Right cardiac atrium (tissue), 5 donors: ENCODE measurements around the gene ZNF76. TPM values are rescaled to one million over a fixed set of nuclear protein-coding genes. Genes with fewer than 3 reads are reported as not detected.
"Not testable (repeated sequence)": the region's sequence is repeated elsewhere in the genome, so short reads cannot be mapped to it uniquely, and the experiment has no call there.

Experiments
- ATAC-seq, 2 donors: fragments of 200-7000 bp; cut with Tn5 transposase; one replicate each; pipeline versions ENCODE4 v1.8.0 to v1.9.1; 2020; ENCODE audit warnings: moderate library complexity in 2 of 2, mild to moderate bottlenecking in 1 of 2
- DNase-seq, 3 donors: peaks; one replicate each; pipeline ENCODE4 v3.0.0-alpha.2; 2020
- H3K27ac ChIP-seq: one replicate; pipeline ENCODE4 v1.5.1; 2013; ENCODE audit warnings: mild to moderate bottlenecking, low read length, control low read depth, moderate library complexity
- H3K27me3 ChIP-seq: one replicate; pipeline ENCODE4 v1.6.1; 2013; ENCODE audit not compliant: control insufficient read depth, insufficient read depth
- H3K4me1 ChIP-seq: one replicate; pipeline ENCODE4 v1.6.1; 2013; ENCODE audit warnings: low read length; ENCODE audit not compliant: control insufficient read depth, insufficient read depth
- H3K4me3 ChIP-seq: one replicate; pipeline ENCODE4 v1.5.1; 2013; ENCODE audit warnings: low read length, control low read depth
- H3K9me3 ChIP-seq: one replicate; pipeline ENCODE4 v1.6.1; 2013; ENCODE audit warnings: low read length; ENCODE audit not compliant: control insufficient read depth
- WGBS: extraction: QIAGEN DNeasy Blood & Tissue Kit; methylation state at CpG from one replicate; pipeline ENCODE4 v1.1.7; 2013; 5-methylcytosine and 5-hydroxymethylcytosine counted together
- intact Hi-C, 4 donors: fragments of 100-400 bp; cut with DNase I; formaldehyde crosslinking; loops; one replicate each; pipeline versions ENCODE4 v1.11.0 to v1.14.0; 2022 to 2023
- polyA plus RNA-seq: library from polyadenylated mRNA; stranded (reverse); fragments of 200-250 nt; gene quantifications from one replicate; pipeline ENCODE4 v1.2.3, GENCODE V29; 2013
- total RNA-seq, 4 donors: library from RNA; stranded (reverse); fragmentation: NEBNext Ultra II Directional; extraction: Animal tissue kit (Norgen Biotek cat#: 25700); gene quantifications; one replicate each; pipeline ENCODE4 v1.2.1, GENCODE V29; 2021
- donor health status: healthy with polysubstance abuse.
- donor health status: DM: no; HTN: yes; CAD: no.
- donor health status: DM: no; HTN: no; CAD: no.
- donor health status: DM: no; HTN: yes; CAD: no; lungs with severe emphysema.
- donor health status: DM: yes; HTN: yes; CAD: no.

ZNF76 gene
- total and polyA plus RNA-seq, 5 donors = 28.6 to 44.4 (median 35.8) TPM

DNA sequence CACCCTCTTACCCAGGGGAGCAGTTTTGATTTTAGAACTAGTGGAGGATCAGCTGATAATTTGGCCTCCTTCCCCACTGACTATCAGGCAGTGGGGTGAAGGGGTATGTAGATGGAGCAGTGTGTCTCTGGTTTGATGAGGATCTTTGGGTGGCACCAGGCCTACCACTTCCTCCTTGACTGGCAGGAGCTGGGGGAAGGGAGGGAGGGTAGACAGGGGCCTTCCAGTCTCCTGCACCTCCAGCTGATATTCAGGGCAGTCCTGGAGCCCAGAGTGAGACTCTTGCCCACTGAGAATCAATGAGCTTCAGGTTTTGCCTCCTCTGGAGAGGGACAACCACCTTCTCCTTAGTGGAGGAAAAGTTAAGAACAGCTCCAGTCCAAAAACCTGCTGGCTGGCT lies 41.3 kb downstream of the ZNF76 start:
- DNase-seq (no peak), ATAC-seq (no peak)
- Histone ChIP-seq H3K27ac (no peak overlapping the region), H3K4me1 (no peaks in the 10 kb centered on the region), H3K4me3 (no peak overlapping the region), H3K9me3 (no peaks in the 10 kb centered on the region), H3K27me3 (no peaks in the 10 kb centered on the region)
- intact Hi-C loops = no loop called here

DNA sequence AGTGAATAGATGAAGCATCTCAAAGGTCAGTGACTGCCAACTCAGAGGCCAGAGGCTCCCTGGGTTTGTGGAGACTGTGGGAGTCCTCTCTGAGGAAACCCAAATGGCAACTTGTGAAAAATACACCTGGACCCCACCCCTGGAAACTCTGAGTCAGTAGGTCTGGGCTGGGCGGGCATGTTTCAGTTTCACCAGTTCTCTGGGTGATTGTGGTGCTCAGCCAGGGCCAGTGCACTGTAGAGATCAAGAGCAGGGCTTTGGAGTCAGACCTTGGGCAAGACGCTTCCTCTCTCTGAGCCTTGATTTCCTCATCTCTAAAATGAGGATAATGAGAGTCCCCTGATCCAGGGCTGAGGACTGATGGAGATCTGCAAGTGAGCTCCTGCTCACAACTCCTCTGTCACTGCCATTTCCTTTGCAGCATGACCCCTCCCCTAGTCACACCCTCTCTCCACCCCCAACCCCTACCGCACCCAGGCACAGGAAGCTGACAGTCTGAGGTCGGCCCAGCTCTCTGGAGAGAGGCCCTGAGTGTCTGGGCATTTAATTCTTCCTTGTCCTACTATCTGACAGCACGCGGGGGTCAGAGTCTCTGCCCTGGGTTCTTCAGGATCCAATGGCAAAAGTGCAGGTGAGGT lies 43.2 kb downstream of the ZNF76 start:
- ATAC-seq (peak; percentile 58 to 86), DNase-seq (peak in 2 of 3 donors; percentile 73 to 77)
- intact Hi-C loops = no loop called here
- Histone ChIP-seq H3K4me3 (no peak overlapping the region), H3K4me1 (peaks cover 4% of the 10 kb centered on the region), H3K9me3 (no peaks in the 10 kb centered on the region), H3K27ac (peak overlapping the region; percentile 1), H3K27me3 (no peaks in the 10 kb centered on the region)
- WGBS = 39% methylated on average over 6 of the region's 6 CpGs

DNA sequence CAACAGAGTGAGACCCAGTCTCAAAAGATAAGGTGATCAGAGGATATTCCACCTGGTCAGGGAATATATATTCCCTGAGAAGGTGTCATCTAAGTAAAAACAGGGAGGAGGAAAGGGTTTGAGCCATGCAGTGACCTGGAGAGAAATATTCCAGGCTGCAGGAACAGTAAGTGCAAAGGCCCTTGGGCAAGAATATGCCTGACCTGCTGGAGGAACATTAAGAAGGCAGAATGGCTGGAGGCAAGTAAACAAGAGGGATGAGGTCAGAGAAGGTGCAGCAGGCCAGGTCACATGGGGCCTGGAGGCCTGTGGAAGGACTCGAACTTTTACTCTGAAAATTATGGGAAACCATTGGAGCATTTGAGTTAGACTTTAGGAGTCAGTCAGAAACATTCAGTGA lies 44.8 kb downstream of the ZNF76 start:
- intact Hi-C loops = no loop called here
- Histone ChIP-seq H3K4me1 (peaks cover 4% of the 10 kb centered on the region), H3K27ac (no peak overlapping the region), H3K27me3 (no peaks in the 10 kb centered on the region), H3K9me3 (no peaks in the 10 kb centered on the region), H3K4me3 (no peak overlapping the region)
- WGBS = 81% methylated on average over 1 of the region's 1 CpG
- ATAC-seq = no peak
- DNase-seq = no peak

DNA sequence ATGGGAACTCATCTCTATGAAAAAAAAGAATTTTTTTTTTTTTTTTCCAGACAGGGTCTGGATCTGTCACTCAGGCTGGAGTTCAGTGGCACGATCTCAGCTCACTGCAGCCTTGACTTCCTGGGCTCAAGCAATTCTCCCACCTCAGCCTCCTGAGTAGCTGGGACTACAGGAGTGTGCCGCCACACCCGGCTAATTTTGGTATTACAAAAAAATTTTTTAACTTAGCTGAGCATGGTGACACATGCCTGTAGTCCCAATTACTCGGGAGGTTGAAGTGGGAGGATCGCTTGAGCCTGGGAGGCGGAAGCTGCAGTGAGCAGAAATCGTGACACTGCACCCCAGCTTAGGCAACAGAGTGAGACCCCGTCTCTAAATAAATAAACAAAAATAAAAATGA lies 45.6 kb downstream of the ZNF76 start:
- H3K4me1 ChIP-seq = peaks cover 4% of the 10 kb centered on the region

DNA sequence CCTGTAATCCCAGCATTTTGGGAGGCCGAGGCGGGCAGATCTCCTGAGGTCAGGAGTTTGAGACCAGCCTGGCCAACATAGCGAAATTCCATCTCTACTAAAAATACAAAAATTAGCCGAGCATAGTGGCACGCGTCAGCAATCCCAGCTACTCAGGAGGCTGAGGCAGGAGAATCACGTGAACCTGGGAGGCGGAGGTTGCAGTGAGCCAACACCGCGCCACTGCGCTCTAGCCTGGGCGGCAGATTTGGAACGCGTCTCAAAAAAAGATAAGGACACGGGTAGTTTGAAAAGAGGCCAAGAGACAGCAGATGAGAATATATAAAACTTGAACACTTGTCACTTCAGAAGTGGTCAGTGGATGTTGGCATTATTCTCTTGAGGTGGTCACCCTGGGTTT lies 47.6 kb downstream of the ZNF76 start:
- whole genome bisulfite sequencing = 49% methylated on average over 15 of the region's 15 CpGs
- ATAC-seq = peak; percentile 47 to 54
- peak in 2 of 3 donors; percentile 69 to 73 for DNase-seq
- H3K27ac ChIP-seq, H3K4me1 ChIP-seq, intact Hi-C loops, H3K9me3 ChIP-seq, H3K4me3 ChIP-seq, H3K27me3 ChIP-seq: not testable (repeated sequence)

More for the DNA sequence above, 45.6 kb downstream of the ZNF76 start:
- intact Hi-C loops = no loop called here
- no peak overlapping the region for H3K4me3 ChIP-seq
- no peaks in the 10 kb centered on the region for H3K9me3 ChIP-seq
- H3K27me3 ChIP-seq = no peaks in the 10 kb centered on the region
- no peak overlapping the region for H3K27ac ChIP-seq
- no peak for ATAC-seq
- no peak for DNase-seq
- WGBS = 91% methylated on average over 8 of the region's 8 CpGs

DNA sequence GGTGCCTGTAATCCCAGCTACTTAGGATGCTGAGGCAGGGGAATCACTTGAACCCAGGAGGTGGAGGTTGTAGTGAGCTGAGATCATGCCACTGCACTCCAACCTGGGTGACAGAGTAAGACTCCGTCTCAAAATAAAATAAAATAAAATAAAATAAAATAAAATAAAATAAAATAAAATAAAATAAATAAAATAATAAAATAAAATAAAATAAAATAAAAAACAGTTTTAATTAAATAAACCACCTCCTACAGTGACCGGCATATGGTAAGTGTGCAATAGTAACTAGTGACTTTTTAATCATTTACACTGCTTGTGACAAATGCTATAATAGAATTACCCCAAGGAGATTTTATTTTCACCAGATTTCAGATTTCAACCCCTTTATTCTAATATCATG lies 49.0 kb downstream of the ZNF76 start:
- H3K9me3 ChIP-seq, intact Hi-C loops, H3K27ac ChIP-seq, H3K4me3 ChIP-seq, H3K4me1 ChIP-seq, DNase-seq, ATAC-seq, H3K27me3 ChIP-seq: not testable (repeated sequence)
- WGBS = 96% methylated on average over 2 of the region's 2 CpGs

DNA sequence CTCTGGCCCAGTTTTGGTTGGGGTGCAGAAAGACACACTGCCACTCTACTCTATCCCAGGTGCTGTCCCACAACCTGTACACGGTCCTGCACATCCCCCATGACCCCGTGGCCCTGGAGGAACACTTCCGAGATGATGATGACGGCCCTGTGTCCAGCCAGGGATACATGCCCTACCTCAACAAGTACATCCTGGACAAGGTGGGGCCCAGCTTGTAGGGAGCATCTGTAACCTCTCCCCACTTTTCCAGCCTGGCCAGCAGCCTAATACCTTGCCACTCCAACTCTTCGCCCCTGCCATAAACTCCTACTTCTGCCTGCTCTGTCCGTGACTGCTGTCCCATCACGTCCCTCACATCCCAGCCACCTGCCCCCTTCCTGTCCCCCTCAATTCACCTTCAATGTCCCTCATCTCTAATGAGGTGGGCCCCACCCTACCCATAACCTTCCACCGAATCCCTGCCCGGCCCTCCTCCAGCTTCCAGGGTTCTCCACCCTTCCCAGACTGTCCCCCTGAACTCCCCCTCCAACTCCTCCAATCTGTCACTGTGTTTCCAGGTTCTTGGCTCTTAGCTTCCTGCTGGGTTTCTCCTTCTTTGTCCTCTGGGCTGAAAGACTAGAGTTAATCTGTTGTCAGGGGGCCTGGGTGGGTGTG lies 50.2 kb downstream of the ZNF76 start:
- Histone ChIP-seq H3K27ac (no peak overlapping the region), H3K4me3 (no peak overlapping the region), H3K9me3 (no peaks in the 10 kb centered on the region), H3K27me3 (no peaks in the 10 kb centered on the region), H3K4me1 (peaks cover 6% of the 10 kb centered on the region)
- ATAC-seq (no peak), DNase-seq (no peak)
- WGBS = 93% methylated on average over 9 of the region's 9 CpGs
- intact Hi-C loops = no loop called here

DNA sequence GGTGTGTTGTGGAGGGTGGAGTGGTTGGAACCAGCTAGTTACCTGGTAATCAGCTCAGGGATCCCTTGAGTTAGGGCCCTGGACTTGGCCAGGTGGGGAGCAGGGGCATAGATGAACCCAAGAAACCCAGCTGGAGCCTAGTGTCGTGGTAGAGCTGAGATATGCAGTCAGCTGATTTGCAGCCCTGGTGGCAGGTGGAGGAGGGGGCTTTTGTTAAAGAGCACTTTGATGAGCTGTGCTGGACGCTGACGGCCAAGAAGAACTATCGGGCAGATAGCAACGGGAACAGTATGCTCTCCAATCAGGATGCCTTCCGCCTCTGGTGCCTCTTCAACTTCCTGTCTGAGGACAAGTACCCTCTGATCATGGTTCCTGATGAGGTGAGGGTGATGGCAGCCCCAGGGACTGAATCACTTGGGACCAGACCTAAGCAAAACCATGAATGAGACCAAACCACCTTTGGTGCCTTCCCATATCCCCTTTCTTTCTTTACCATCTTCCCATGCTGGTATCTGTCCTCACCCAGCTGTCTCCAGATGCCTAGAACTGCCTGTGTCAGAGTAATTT lies 50.8 kb downstream of the ZNF76 start:
- H3K4me1 ChIP-seq = peaks cover 6% of the 10 kb centered on the region
- no peak for DNase-seq

DNA sequence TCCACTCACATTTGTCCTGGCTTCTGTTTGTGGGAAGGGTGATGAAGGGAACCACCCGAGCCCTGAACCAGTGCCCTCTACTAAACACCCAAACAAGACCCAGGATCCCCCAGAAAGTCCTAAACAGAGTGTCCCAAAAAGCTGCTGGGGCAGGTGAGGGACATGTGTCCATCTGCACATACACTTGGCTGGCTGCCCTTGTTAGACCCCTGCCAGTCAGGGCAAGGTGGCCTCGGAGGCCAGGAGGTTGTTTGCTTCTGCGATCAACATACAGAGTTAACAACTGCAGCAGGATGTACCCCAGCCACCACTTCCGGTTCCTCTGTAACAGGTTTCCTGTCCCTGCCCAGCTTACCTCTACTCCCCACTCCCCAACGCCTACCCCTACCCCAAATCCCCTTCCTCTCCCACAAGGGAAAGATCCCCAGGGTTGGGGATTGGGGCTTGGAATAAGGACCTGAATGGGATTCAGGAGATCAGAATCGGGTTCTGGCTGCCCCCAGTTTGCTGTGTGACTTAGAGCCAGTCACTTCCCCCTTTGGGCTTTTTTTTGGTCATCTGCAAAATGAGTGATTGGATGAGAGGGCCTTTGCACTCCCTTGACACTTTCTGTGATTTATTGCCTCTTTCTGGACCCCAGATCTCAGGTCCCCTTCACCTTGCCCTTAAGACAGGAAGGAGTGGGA lies 52.0 kb downstream of the ZNF76 start:
- Histone ChIP-seq H3K27me3 (no peaks in the 10 kb centered on the region), H3K4me1 (peaks cover 6% of the 10 kb centered on the region), H3K27ac (no peak overlapping the region), H3K4me3 (no peak overlapping the region), H3K9me3 (no peaks in the 10 kb centered on the region)
- intact Hi-C loops = no loop called here
- DNase-seq = no peak
- no peak for ATAC-seq
- WGBS = 63% methylated on average over 6 of the region's 6 CpGs

More for the DNA sequence above, 50.8 kb downstream of the ZNF76 start:
- no peak overlapping the region for H3K4me3 ChIP-seq
- H3K27me3 ChIP-seq = no peaks in the 10 kb centered on the region
- 49% methylated on average over 6 of the region's 6 CpGs for WGBS
- ATAC-seq = peak; percentile 30 to 45
- H3K27ac ChIP-seq = no peak overlapping the region
- intact Hi-C loops = no loop called here
- no peaks in the 10 kb centered on the region for H3K9me3 ChIP-seq

DNA sequence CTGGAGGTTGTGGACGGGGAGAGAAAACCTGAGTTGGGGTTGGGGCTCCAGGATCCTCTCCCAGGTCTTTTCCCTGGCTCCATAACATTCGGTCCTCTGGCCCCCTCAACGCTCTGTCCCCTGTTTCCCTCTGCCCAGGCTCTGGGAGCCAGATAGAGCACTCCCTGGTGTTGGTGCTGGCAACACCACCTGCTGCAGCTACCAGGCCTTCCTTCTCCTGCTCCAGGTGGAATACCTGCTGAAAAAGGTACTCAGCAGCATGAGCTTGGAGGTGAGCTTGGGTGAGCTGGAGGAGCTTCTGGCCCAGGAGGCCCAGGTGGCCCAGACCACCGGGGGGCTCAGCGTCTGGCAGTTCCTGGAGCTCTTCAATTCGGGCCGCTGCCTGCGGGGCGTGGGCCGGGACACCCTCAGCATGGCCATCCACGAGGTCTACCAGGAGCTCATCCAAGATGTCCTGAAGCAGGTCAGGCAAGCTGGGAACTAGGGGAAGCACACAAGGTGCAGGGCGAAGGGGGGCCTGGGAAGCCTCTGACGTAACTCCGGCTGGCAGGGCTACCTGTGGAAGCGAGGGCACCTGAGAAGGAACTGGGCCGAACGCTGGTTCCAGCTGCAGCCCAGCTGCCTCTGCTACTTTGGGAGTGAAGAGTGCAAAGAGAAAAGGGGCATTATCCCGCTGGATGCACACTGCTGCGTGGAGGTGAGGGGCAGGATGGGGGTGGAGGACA lies 52.7 kb downstream of the ZNF76 start:
- Histone ChIP-seq H3K4me3 (no peak overlapping the region), H3K27ac (no peak overlapping the region), H3K27me3 (no peaks in the 10 kb centered on the region), H3K9me3 (no peaks in the 10 kb centered on the region), H3K4me1 (peaks cover 6% of the 10 kb centered on the region)
- no peak for DNase-seq
- intact Hi-C loops = no loop called here
- 93% methylated on average over 19 of the region's 19 CpGs for whole genome bisulfite sequencing
- ATAC-seq = no peak

DNA sequence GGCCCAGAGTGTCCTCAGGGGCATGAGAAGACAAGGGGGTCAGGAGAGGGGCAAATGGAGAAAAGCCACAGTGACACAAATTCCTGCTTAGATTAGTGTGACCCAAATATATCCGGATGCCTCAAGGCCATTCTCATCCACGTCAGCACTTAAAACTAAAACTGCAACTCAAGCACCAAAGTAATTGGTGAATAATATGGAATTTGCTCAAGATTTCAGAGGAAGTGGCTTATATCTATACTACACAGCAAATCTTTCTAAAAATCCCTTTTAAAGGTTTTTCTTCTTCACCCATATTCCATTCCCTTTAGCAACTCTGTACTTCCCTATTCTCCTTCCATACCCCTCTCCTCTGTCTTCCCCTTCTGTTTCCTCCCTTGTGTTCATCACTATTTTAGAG lies 53.3 kb downstream of the ZNF76 start:
- Histone ChIP-seq H3K4me3 (no peak overlapping the region), H3K9me3 (no peaks in the 10 kb centered on the region), H3K27me3 (no peaks in the 10 kb centered on the region), H3K27ac (no peak overlapping the region), H3K4me1 (peaks cover 3% of the 10 kb centered on the region)
- DNase-seq (no peak), ATAC-seq (no peak)
- intact Hi-C loops = no loop called here
- 44% methylated on average over 2 of the region's 2 CpGs for WGBS
